Mucosa of descending colon (tissue), 3 donors: ENCODE data around the gene SERPING1. TPM values are rescaled to one million over a fixed set of nuclear protein-coding genes. Genes with fewer than 3 reads are reported as not detected.

Experiments
- ATAC-seq: fragments of 200-7000 bp; cut with Tn5 transposase; one replicate; pipeline ENCODE4 v1.9.1; 2020; ENCODE audit warnings: mild to moderate bottlenecking, moderate library complexity
- DNase-seq, 3 donors: peaks; one replicate each; pipeline ENCODE4 v3.0.0-alpha.2; 2020
- H3K36me3 ChIP-seq: fragments of 200-600 bp; one replicate; pipeline ENCODE4 v1.8.0; 2021; ENCODE audit warnings: low read depth, mild to moderate bottlenecking
- H3K4me1 ChIP-seq: fragments of 200-600 bp; one replicate; pipeline ENCODE4 v1.8.0; 2021; ENCODE audit warnings: low read depth, mild to moderate bottlenecking
- H3K4me3 ChIP-seq: fragments of 200-600 bp; one replicate; pipeline ENCODE4 v1.8.0; 2021; ENCODE audit warnings: mild to moderate bottlenecking
- H3K9me3 ChIP-seq: fragments of 200-600 bp; one replicate; pipeline ENCODE4 v1.8.0; 2021; ENCODE audit warnings: mild to moderate bottlenecking
- CTCF ChIP-seq: fragments of 200-600 bp; IDR thresholded peaks from one replicate; pipeline ENCODE4 v1.8.0; 2022; ENCODE audit warnings: antibody characterized with exemption, mild to moderate bottlenecking
- intact Hi-C, 2 donors: fragments of 100-400 bp; cut with DNase I in 1 of 2; cut with micrococcal nuclease in 1 of 2; formaldehyde crosslinking; loops; one replicate each; pipeline versions ENCODE4 v1.11.0 to v1.11.1; 2022; cut with DNase I, micrococcal nuclease
- total RNA-seq, 3 donors: library from RNA; stranded (reverse); fragmentation: NEBNext Ultra II Directional in 2 of 3; extraction: Animal tissue kit (Norgen Biotek cat#: 25700) in 2 of 3; gene quantifications; one replicate each; pipeline versions ENCODE4 v1.2.1 to v1.2.4, GENCODE V29; 2021 to 2023
- donor health status: DM: no; HTN: no; CAD: no; lungs with moderate emphysema.
- donor health status: DM: no; HTN: no; CAD: no.
- donor health status: DM: no; HTN: yes; CAD: no.

The SERPING1 gene
- total RNA-seq, 3 donors from 2014 or later = 31.0 to 224 (median 112) TPM

DNA sequence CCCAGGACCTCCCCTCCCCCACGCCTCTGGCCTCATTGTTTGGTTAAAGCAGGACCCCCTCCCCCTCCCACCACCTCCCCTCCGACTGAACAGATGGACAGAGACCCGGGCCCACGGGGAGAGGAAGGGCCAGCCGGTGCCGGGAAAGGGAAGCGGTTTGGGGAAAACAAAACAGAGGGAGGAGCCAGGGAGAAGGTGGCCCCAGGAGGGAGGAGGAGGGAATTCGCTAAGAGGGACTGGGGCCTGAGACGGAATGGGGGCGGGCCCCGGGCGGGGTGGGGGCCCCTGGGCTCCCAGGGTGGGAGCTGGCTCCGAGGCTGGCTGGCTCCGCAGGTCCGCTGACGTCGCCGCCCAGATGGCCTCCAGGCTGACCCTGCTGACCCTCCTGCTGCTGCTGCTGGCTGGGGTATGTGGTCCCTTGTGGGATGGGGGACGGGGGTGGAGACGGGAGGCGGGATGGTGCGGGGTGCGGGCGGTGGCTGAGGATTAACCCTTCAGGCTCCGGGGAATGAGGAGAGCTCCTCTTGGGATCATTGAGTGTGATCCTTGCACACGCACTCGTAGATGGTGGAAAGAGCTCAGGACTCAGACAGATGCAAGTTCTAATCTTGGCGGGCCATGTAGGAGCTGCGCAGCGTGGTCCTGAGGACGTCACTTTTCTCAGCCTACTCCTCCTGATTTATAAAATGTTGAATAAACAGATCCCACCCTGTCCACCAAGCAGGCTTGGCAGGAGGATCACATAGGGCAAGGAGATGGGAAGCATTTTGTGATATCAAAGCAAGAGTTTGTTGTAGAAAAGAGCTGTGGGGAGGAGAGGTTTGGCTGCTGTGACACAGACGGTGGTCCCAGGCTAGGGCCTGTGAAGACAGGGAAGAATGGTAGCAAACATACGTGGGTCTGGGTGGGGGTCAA is 688 bp downstream of the SERPING1 start:
- ATAC-seq (peak; percentile 82), DNase-seq (peak; percentile 45 to 71 (median 59))
- intact Hi-C loops = no loop called here
- H3K36me3 ChIP-seq = no peaks in the 10 kb centered on the region
- H3K4me1 ChIP-seq = peaks cover 2% of the 10 kb centered on the region
- H3K9me3 ChIP-seq = no peaks in the 10 kb centered on the region
- H3K4me3 ChIP-seq = no peak overlapping the region
- TF ChIP-seq CTCF = no peak

DNA sequence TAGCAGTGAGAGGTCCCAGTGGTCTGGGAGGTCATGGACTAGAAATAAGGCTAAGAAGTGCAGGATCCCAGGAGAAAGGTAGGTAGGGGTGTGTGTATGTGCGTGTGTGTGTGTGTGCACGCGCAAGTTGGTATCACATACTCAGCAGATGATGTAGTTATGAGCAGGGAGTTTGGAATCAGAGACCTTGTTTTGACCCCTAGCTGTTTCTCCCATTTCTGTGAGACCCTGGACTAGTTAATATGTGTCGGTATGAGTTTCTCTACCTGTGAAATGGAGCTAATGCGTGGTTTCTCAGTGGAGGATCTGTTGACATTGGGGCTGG is 1.3 kb downstream of the SERPING1 start:
- Histone ChIP-seq H3K4me1 (peaks cover 2% of the 10 kb centered on the region), H3K36me3 (no peaks in the 10 kb centered on the region), H3K9me3 (no peaks in the 10 kb centered on the region), H3K4me3 (no peak overlapping the region)
- peak; percentile 12 for ATAC-seq
- intact Hi-C loops = no loop called here
- no peak for TF ChIP-seq CTCF
- no peak for DNase-seq

GRCh38 chr11:57599381-57599780 is 1.9 kb downstream of the SERPING1 start:
- Histone ChIP-seq H3K4me1 (peaks cover 2% of the 10 kb centered on the region), H3K9me3 (no peaks in the 10 kb centered on the region), H3K36me3 (no peaks in the 10 kb centered on the region), H3K4me3 (no peak overlapping the region)
- intact Hi-C loops = no loop called here
- ATAC-seq (no peak), DNase-seq (no peak)
- no peak for TF ChIP-seq CTCF

DNA sequence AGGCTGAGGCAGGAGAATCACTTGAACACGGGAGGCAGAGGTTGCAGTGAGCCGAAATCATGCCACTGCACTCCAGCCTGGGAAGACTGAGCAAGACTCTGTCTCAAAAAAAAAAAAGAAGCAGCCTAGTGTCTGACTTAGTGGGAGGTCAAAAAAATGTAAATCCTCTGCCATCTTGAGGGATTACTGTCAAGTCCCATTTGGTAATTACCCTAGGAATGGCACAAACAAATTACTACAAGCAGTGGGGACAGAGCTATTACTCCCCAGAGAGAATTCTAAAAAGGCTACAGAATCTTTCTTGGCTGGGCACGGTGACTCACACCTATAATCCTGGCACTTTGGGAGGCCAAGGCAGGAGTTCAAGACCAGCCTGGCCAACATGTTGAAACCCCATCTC is 3.8 kb downstream of the SERPING1 start:
- intact Hi-C loops = no loop called here
- Histone ChIP-seq H3K4me1 (peaks cover 2% of the 10 kb centered on the region), H3K4me3 (no peak overlapping the region), H3K36me3 (no peaks in the 10 kb centered on the region), H3K9me3 (no peaks in the 10 kb centered on the region)
- no peak for TF ChIP-seq CTCF
- DNase-seq = no peak
- no peak for ATAC-seq

DNA sequence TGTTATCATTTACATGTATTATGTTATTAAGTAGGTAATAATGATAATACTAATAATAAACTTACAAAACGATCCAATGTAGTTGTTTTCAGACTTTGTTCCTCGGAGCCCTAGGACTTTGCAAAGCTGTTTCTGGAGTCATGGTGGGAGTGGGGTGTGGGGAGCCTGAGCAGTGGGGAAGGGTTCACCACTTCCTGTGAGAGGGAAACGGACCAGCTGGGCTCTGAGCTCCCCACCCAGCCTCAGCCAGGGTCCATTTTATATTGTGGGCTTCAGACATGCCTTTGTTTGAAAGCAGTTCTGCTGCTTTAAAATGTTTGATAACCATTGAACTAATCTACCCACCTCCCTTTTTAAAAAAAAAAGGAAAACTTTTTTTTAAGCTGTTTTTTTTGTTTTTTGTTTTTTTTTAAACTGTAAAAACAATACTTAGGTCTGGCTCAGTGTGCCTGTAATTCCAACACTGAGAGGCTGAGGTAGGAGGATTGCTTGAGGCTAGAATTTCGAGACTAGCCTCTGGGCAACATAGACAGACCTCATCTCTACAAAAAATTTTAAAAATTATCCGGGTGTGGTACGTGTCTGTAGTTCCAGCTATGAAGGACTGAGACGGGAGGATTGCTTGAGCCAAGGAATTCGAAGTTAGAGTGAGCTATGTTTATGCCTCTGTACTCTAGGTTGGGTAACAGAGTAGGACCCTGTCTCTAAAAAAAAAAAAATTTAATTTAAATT is 7.0 kb downstream of the SERPING1 start:
- Histone ChIP-seq H3K4me3 (no peak overlapping the region), H3K4me1 (no peaks in the 10 kb centered on the region), H3K36me3 (no peaks in the 10 kb centered on the region), H3K9me3 (no peaks in the 10 kb centered on the region)
- no peak for ATAC-seq
- TF ChIP-seq CTCF = no peak
- no peak for DNase-seq
- intact Hi-C loops = no loop called here
